MM.1S (cell line): ENCODE results near the gene NUCB1.

Experiments used
- CTCF ChIP-seq: fragments of 300-600 bp; sonication (generic); IDR thresholded peaks from 2 replicates; pipeline ENCODE4 v1.5.1; 2016; ENCODE audit warnings: antibody characterized with exemption, low read length, mixed read lengths
- EZH2 ChIP-seq: fragments of 300-600 bp; sonication (generic); optimal IDR thresholded peaks from 2 replicates; pipeline ENCODE3; 2017; ENCODE audit warnings: low read depth, mild to moderate bottlenecking, antibody characterized with exemption, low read length, mixed read lengths
- EZH2phosphoT487 ChIP-seq: fragments of 300-600 bp; sonication (generic); IDR thresholded peaks from 2 replicates; pipeline ENCODE4 v1.6.1; 2018; ENCODE audit warnings: antibody characterized with exemption, low read length

DNA sequence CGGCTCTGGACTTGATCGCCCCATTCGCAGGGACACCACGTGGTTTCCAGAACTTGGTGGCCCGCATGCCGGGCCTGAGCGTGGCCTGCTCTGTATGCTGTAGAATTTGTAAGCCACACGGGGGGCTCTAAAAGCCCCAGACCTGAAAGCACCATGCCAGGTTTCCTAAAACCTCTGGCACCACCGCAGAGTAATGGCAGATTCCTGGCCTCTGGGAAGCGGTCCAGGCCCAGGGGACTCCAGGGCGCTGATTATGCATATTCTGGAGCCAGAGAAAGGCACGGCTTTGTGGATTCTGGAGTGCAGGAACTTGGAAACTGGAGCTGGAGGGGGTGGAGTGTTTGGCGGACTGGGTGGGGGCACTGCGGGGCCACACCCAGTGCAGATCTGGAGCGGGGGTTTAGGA is 68.7 kb downstream of the NUCB1 start:
- no peak for TF ChIP-seq CTCF
- TF ChIP-seq EZH2 = no peak
- TF ChIP-seq EZH2phosphoT487 = no peak
